ENCODE data around the gene GPR62.

DNA sequence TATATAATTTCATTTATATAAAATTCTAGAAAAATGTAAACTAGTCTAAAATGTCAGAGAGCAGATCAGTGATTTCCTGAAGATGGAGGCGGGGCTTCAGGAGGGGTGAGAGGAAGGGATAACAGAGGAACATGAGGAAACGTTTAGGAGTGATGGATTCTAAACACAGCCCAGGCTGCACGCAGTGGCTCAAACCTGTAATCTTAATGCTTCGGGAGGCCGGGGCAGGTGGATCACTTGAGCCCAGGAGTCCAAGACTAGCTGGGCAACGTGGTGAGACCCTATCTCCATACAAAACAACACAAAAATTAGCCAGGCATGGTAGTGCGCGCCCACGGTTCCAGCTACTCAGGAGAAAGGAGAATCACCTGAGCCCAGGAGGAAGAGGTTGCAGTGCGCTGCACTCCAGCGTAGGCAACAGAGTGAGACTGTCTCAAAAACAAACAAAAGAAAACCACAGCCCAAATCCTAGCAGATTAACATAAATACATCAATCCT, 34.1 kb upstream of the GPR62 start:
- TF ChIP-seq, protein P1, sequence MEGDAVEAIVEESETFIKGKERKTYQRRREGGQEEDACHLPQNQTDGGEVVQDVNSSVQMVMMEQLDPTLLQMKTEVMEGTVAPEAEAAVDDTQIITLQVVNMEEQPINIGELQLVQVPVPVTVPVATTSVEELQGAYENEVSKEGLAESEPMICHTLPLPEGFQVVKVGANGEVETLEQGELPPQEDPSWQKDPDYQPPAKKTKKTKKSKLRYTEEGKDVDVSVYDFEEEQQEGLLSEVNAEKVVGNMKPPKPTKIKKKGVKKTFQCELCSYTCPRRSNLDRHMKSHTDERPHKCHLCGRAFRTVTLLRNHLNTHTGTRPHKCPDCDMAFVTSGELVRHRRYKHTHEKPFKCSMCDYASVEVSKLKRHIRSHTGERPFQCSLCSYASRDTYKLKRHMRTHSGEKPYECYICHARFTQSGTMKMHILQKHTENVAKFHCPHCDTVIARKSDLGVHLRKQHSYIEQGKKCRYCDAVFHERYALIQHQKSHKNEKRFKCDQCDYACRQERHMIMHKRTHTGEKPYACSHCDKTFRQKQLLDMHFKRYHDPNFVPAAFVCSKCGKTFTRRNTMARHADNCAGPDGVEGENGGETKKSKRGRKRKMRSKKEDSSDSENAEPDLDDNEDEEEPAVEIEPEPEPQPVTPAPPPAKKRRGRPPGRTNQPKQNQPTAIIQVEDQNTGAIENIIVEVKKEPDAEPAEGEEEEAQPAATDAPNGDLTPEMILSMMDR (IDR thresholded peaks at IDR 0.05; ENCODE audit: control extremely low read depth in 1 of 3, insufficient read depth in 1 of 3, low read depth in 1 of 3, low read length in 3 of 3), result no peak
- TF ChIP-seq RXRA (IDR thresholded peaks at IDR 0.05; ENCODE audit: insufficient read depth, low read depth, low read length) (no peak), POLR2AphosphoS5 (IDR thresholded peaks at IDR 0.05; ENCODE audit: low read depth, low read length) (no peak)

Data from H1 (cell line).